ENCODE results near the gene HBP1. TPM values are rescaled to one million over a fixed set of nuclear protein-coding genes. Genes with fewer than 3 reads are reported as not detected.

Gene HBP1
- total RNA-seq, 1 donor from 2014 or later, result 16.6 TPM

- Mint-ChIP-seq H3K27me3 (ENCODE audit: insufficient read depth) (peaks cover 19% of the 10 kb centered on the region), H3K27ac (no peak overlapping the region), H3K4me3 (no peak overlapping the region), H3K36me3 (ENCODE audit: low read depth) (no peaks in the 10 kb centered on the region), H3K4me1 (ENCODE audit: low read depth) (no peaks in the 10 kb centered on the region), H3K9me3 (no peaks in the 10 kb centered on the region)
- intact Hi-C loops (cut with micrococcal nuclease), result no loop called here
- no peak for DNase-seq (ENCODE audit: low spot score)
These were observed 7.4 kb upstream of the HBP1 start for GRCh38 chr7:107161415-107161814.

- intact Hi-C loops (cut with micrococcal nuclease), result no loop called here
- no peak overlapping the region for H3K4me3 Mint-ChIP-seq
- H3K27me3 Mint-ChIP-seq (ENCODE audit: insufficient read depth), result peaks cover 19% of the 10 kb centered on the region
- no peak for DNase-seq (ENCODE audit: low spot score)
- H3K27ac Mint-ChIP-seq, result no peak overlapping the region
- no peaks in the 10 kb centered on the region for H3K9me3 Mint-ChIP-seq
- H3K36me3 Mint-ChIP-seq (ENCODE audit: low read depth), result no peaks in the 10 kb centered on the region
- peaks cover 4% of the 10 kb centered on the region for H3K4me1 Mint-ChIP-seq (ENCODE audit: low read depth)
These were observed 6.3 kb upstream of the HBP1 start for GRCh38 chr7:107162475-107162874.

GRCh38 chr7:107164092-107164491 lies 4.7 kb upstream of the HBP1 start:
- intact Hi-C loops (cut with micrococcal nuclease), result no loop called here
- Mint-ChIP-seq H3K4me3 (no peak overlapping the region), H3K27ac (no peak overlapping the region), H3K27me3 (ENCODE audit: insufficient read depth) (peaks cover 13% of the 10 kb centered on the region), H3K9me3 (no peaks in the 10 kb centered on the region), H3K36me3 (ENCODE audit: low read depth) (no peaks in the 10 kb centered on the region), H3K4me1 (ENCODE audit: low read depth) (peaks cover 14% of the 10 kb centered on the region)
- DNase-seq (ENCODE audit: low spot score), result no peak

GRCh38 chr7:107165341-107165740 lies 3.5 kb upstream of the HBP1 start:
- Mint-ChIP-seq H3K27me3 (ENCODE audit: insufficient read depth) (peaks cover 10% of the 10 kb centered on the region), H3K4me1 (ENCODE audit: low read depth) (peaks cover 14% of the 10 kb centered on the region), H3K27ac (no peak overlapping the region), H3K36me3 (ENCODE audit: low read depth) (no peaks in the 10 kb centered on the region), H3K9me3 (no peaks in the 10 kb centered on the region), H3K4me3 (no peak overlapping the region)
- intact Hi-C loops (cut with micrococcal nuclease), result loop anchor here (5.0 kb wide), 6 partner anchors 118 to 1633 kb away; partner anchors contain the start of genes BCAP29 and RINT1
- no peak for DNase-seq (ENCODE audit: low spot score)

- Mint-ChIP-seq H3K9me3 (no peaks in the 10 kb centered on the region), H3K4me3 (peak overlapping the region; percentile 88)
These were observed 1.9 kb upstream of the HBP1 start for GRCh38 chr7:107166736-107167426.

GRCh38 chr7:107167483-107168232 lies 1.1 kb upstream of the HBP1 start:
- intact Hi-C loops (cut with micrococcal nuclease), result loop anchor here (1.0 to 5.0 kb wide), 22 partner anchors 13 to 1635 kb away; partner anchors contain the start of genes BCAP29, CCDC71L, DLD and PIK3CG
- Mint-ChIP-seq H3K9me3 (no peaks in the 10 kb centered on the region), H3K4me3 (peak overlapping the region; percentile 88), H3K27ac (peak overlapping the region; percentile 97), H3K4me1 (ENCODE audit: low read depth) (peaks cover 19% of the 10 kb centered on the region), H3K27me3 (ENCODE audit: insufficient read depth) (peaks cover 10% of the 10 kb centered on the region), H3K36me3 (ENCODE audit: low read depth) (peaks cover 2% of the 10 kb centered on the region)
- DNase-seq (ENCODE audit: low spot score), result no peak

More at GRCh38 chr7:107166736-107167426, 1.9 kb upstream of the HBP1 start:
- Mint-ChIP-seq H3K27me3 (ENCODE audit: insufficient read depth) (peaks cover 10% of the 10 kb centered on the region), H3K27ac (peak overlapping the region; percentile 97), H3K36me3 (ENCODE audit: low read depth) (no peaks in the 10 kb centered on the region), H3K4me1 (ENCODE audit: low read depth) (peaks cover 19% of the 10 kb centered on the region)
- DNase-seq (ENCODE audit: low spot score), result no peak
- intact Hi-C loops (cut with micrococcal nuclease), result loop anchor here (1.0 to 5.0 kb wide), 8 partner anchors 17 to 1635 kb away; partner anchors contain the start of genes BCAP29 and RINT1

- peaks cover 5% of the 10 kb centered on the region for H3K36me3 Mint-ChIP-seq (ENCODE audit: low read depth)
- peaks cover 35% of the 10 kb centered on the region for H3K4me1 Mint-ChIP-seq (ENCODE audit: low read depth)
- H3K4me3 Mint-ChIP-seq, result peak overlapping the region; percentile 88
- DNase-seq (ENCODE audit: low spot score), result peak; percentile 85
- H3K27ac Mint-ChIP-seq, result peak overlapping the region; percentile 97
- intact Hi-C loops (cut with micrococcal nuclease), result loop anchor here (2.0 to 10.0 kb wide), 9 partner anchors 122 to 1875 kb away; partner anchors contain the start of genes BCAP29, RINT1 and SYPL1
- H3K27me3 Mint-ChIP-seq (ENCODE audit: insufficient read depth), result peaks cover 10% of the 10 kb centered on the region
- no peaks in the 10 kb centered on the region for H3K9me3 Mint-ChIP-seq
These were observed 582 bp downstream of the HBP1 start for GRCh38 chr7:107169120-107170050.

GRCh38 chr7:107170051-107170915 lies 1.5 kb downstream of the HBP1 start:
- intact Hi-C loops (cut with micrococcal nuclease), result loop anchor here (10.0 kb wide), 1 partner anchor 1875 kb away; no protein-coding TSS in a partner anchor
- Mint-ChIP-seq H3K9me3 (no peaks in the 10 kb centered on the region), H3K27ac (peak overlapping the region; percentile 93), H3K27me3 (ENCODE audit: insufficient read depth) (peaks cover 5% of the 10 kb centered on the region), H3K4me3 (peak overlapping the region; percentile 88), H3K4me1 (ENCODE audit: low read depth) (peaks cover 41% of the 10 kb centered on the region), H3K36me3 (ENCODE audit: low read depth) (peaks cover 7% of the 10 kb centered on the region)
- DNase-seq (ENCODE audit: low spot score), result no peak

- H3K4me1 Mint-ChIP-seq (ENCODE audit: low read depth), result peaks cover 41% of the 10 kb centered on the region
- H3K27me3 Mint-ChIP-seq (ENCODE audit: insufficient read depth), result no peaks in the 10 kb centered on the region
- no peaks in the 10 kb centered on the region for H3K9me3 Mint-ChIP-seq
- H3K27ac Mint-ChIP-seq, result no peak overlapping the region
- no peak overlapping the region for H3K4me3 Mint-ChIP-seq
- DNase-seq (ENCODE audit: low spot score), result no peak
- intact Hi-C loops (cut with micrococcal nuclease), result loop anchor here (10.0 kb wide), 1 partner anchor 1877 kb away; no protein-coding TSS in a partner anchor
- H3K36me3 Mint-ChIP-seq (ENCODE audit: low read depth), result peaks cover 7% of the 10 kb centered on the region
These were observed 2.7 kb downstream of the HBP1 start for GRCh38 chr7:107171496-107171895.

- H3K4me1 Mint-ChIP-seq (ENCODE audit: low read depth), result peaks cover 38% of the 10 kb centered on the region
- DNase-seq (ENCODE audit: low spot score), result no peak
- intact Hi-C loops (cut with micrococcal nuclease), result loop anchor here (1.0 to 10.0 kb wide), 3 partner anchors 643 to 1878 kb away; no protein-coding TSS in a partner anchor
- H3K36me3 Mint-ChIP-seq (ENCODE audit: low read depth), result peaks cover 7% of the 10 kb centered on the region
- no peaks in the 10 kb centered on the region for H3K27me3 Mint-ChIP-seq (ENCODE audit: insufficient read depth)
- H3K27ac Mint-ChIP-seq, result no peak overlapping the region
- no peak overlapping the region for H3K4me3 Mint-ChIP-seq
- no peaks in the 10 kb centered on the region for H3K9me3 Mint-ChIP-seq
These were observed 3.7 kb downstream of the HBP1 start for GRCh38 chr7:107172276-107173032.

GRCh38 chr7:107173191-107173590 lies 4.4 kb downstream of the HBP1 start:
- no peaks in the 10 kb centered on the region for H3K27me3 Mint-ChIP-seq (ENCODE audit: insufficient read depth)
- peaks cover 7% of the 10 kb centered on the region for H3K36me3 Mint-ChIP-seq (ENCODE audit: low read depth)
- intact Hi-C loops (cut with micrococcal nuclease), result loop anchor here (10.0 kb wide), 1 partner anchor 1878 kb away; no protein-coding TSS in a partner anchor
- H3K9me3 Mint-ChIP-seq, result no peaks in the 10 kb centered on the region
- no peak for DNase-seq (ENCODE audit: low spot score)
- H3K4me1 Mint-ChIP-seq (ENCODE audit: low read depth), result peaks cover 30% of the 10 kb centered on the region
- no peak overlapping the region for H3K4me3 Mint-ChIP-seq
- H3K27ac Mint-ChIP-seq, result peak overlapping the region; percentile 27

Data from activated T-helper 1 cell treated with anti-CD3 and anti-CD28 coated beads, Interleukin-12 subunit alpha, Interleukin-12 subunit beta, Interleukin-2, Interleukin-4 antibody, amounts not matched to agents 30 ng/mL and 10 ng/mL and 1 ng/mL, durations not matched to agents 14 hours and 24 hours and 36 hours (primary cell).